Mesenchymal stem cell (in vitro differentiated cells and primary cell): Measurements from ENCODE around the gene PCNX4.
A peak's percentile ranks its signal among the peaks of the same experiment; 100 is the strongest.

Source experiments
- DNase-seq: peaks from one replicate; pipeline ENCODE4 v3.0.0-alpha.2; 2013
- H2AFZ ChIP-seq: one replicate; pipeline ENCODE4 v1.6.1; 2013; ENCODE audit warnings: low read depth, mild to moderate bottlenecking, control low read depth, inconsistent platforms, low read length, moderate library complexity
- H2AK5ac ChIP-seq: 2 replicates; pipeline ENCODE4 v1.6.1; 2013; ENCODE audit warnings: low read length, moderate library complexity, mild to moderate bottlenecking, inconsistent platforms; ENCODE audit not compliant: severe bottlenecking
- H2BK120ac ChIP-seq: one replicate; pipeline ENCODE4 v1.6.1; 2013; ENCODE audit warnings: low read depth, mild to moderate bottlenecking, inconsistent platforms, low read length, moderate library complexity
- H2BK12ac ChIP-seq, 2 experiments: one replicate each; pipeline ENCODE4 v1.6.1; 2013; ENCODE audit warnings: inconsistent platforms in 2 of 2, low read length in 2 of 2, mild to moderate bottlenecking in 2 of 2, moderate library complexity in 2 of 2, control low read depth in 1 of 2
- H2BK15ac ChIP-seq: one replicate; pipeline ENCODE4 v1.6.1; 2013; ENCODE audit warnings: mild to moderate bottlenecking, low read depth, inconsistent platforms; ENCODE audit not compliant: poor library complexity, severe bottlenecking
- H2BK5ac ChIP-seq: 2 replicates; pipeline ENCODE4 v1.6.1; 2013; ENCODE audit warnings: low read depth, mild to moderate bottlenecking, low read length, control low read depth, inconsistent platforms; ENCODE audit not compliant: poor library complexity, severe bottlenecking
- H3K14ac ChIP-seq, 2 experiments: one replicate each; pipeline ENCODE4 v1.6.1; 2013; ENCODE audit warnings: inconsistent platforms in 2 of 2, low read length in 2 of 2, control low read depth in 1 of 2, mild to moderate bottlenecking in 1 of 2, moderate library complexity in 1 of 2
- H3K18ac ChIP-seq, 2 experiments: one replicate each; pipeline ENCODE4 v1.6.1; 2013; ENCODE audit warnings: inconsistent platforms in 2 of 2, low read length in 2 of 2, control low read depth in 1 of 2, low read depth in 1 of 2, mild to moderate bottlenecking in 1 of 2
- H3K23ac ChIP-seq, 2 experiments: one replicate each; pipeline ENCODE4 v1.6.1; 2013; ENCODE audit warnings: inconsistent platforms in 2 of 2, low read length in 2 of 2, mild to moderate bottlenecking in 2 of 2, moderate library complexity in 2 of 2, control low read depth in 1 of 2
- H3K27ac ChIP-seq: 2 replicates; pipeline ENCODE4 v1.5.1; 2013; ENCODE audit warnings: mild to moderate bottlenecking, moderate library complexity, low read length, control low read depth, inconsistent platforms; ENCODE audit not compliant: poor library complexity, severe bottlenecking
- H3K27me3 ChIP-seq, 2 experiments: 2 replicates each; pipeline versions ENCODE4 v1.6.1 to v1.7.0; 2013; ENCODE audit warnings: low read length in 2 of 2, mild to moderate bottlenecking in 2 of 2, moderate library complexity in 2 of 2, control low read depth in 1 of 2, inconsistent platforms in 1 of 2; ENCODE audit not compliant: control insufficient read depth in 1 of 2, insufficient read depth in 1 of 2
- H3K36me3 ChIP-seq, 2 experiments: 2 replicates each; pipeline versions ENCODE4 v1.6.1 to v1.7.0; 2013; ENCODE audit warnings: low read length in 2 of 2, control low read depth in 1 of 2, inconsistent platforms in 1 of 2, low read depth in 1 of 2, mild to moderate bottlenecking in 1 of 2; ENCODE audit not compliant: insufficient read depth in 2 of 2, control insufficient read depth in 1 of 2
- H3K4ac ChIP-seq, 2 experiments: one replicate each; pipeline ENCODE4 v1.6.1; 2013; ENCODE audit warnings: inconsistent platforms in 2 of 2, low read length in 2 of 2, mild to moderate bottlenecking in 2 of 2, moderate library complexity in 2 of 2, control low read depth in 1 of 2, low read depth in 1 of 2
- H3K4me1 ChIP-seq: 2 replicates; pipeline ENCODE4 v1.6.1; 2013; ENCODE audit warnings: low read depth, low read length, control low read depth; ENCODE audit not compliant: control insufficient read depth, insufficient read depth
- H3K4me2 ChIP-seq: 2 replicates; pipeline ENCODE4 v1.6.1; 2013; ENCODE audit warnings: low read length, mild to moderate bottlenecking, inconsistent platforms; ENCODE audit not compliant: poor library complexity, severe bottlenecking
- H3K4me3 ChIP-seq, 2 experiments: 2 replicates each; pipeline versions ENCODE4 v1.5.1 to v1.7.0; 2013; ENCODE audit warnings: low read length in 2 of 2, mild to moderate bottlenecking in 2 of 2, control low read depth in 1 of 2, low read depth in 1 of 2; ENCODE audit not compliant: insufficient read depth in 1 of 2
- H3K79me1 ChIP-seq: replicated peaks from 2 replicates; pipeline ENCODE4 v1.6.1; 2013; ENCODE audit warnings: mild to moderate bottlenecking, control low read depth, low read length, inconsistent platforms; ENCODE audit not compliant: poor library complexity, severe bottlenecking
- H3K9ac ChIP-seq: 2 replicates; pipeline ENCODE4 v1.7.0; 2013; ENCODE audit warnings: mild to moderate bottlenecking, low read length, moderate library complexity
- H3K9me3 ChIP-seq: 2 replicates; pipeline ENCODE4 v1.7.0; 2013; ENCODE audit warnings: mild to moderate bottlenecking, low read length; ENCODE audit not compliant: control insufficient read depth
- H4K8ac ChIP-seq: one replicate; pipeline ENCODE4 v1.6.1; 2013; ENCODE audit warnings: inconsistent platforms, mild to moderate bottlenecking, low read length, moderate library complexity
- H4K91ac ChIP-seq: one replicate; pipeline ENCODE4 v1.6.1; 2013; ENCODE audit warnings: mild to moderate bottlenecking, low read length, inconsistent platforms
- WGBS: methylation state at CpG from one replicate; pipeline ENCODE4 v1.1.7; 2013; ENCODE audit warnings: mixed read lengths; 5-methylcytosine and 5-hydroxymethylcytosine counted together

PCNX4 gene

DNA sequence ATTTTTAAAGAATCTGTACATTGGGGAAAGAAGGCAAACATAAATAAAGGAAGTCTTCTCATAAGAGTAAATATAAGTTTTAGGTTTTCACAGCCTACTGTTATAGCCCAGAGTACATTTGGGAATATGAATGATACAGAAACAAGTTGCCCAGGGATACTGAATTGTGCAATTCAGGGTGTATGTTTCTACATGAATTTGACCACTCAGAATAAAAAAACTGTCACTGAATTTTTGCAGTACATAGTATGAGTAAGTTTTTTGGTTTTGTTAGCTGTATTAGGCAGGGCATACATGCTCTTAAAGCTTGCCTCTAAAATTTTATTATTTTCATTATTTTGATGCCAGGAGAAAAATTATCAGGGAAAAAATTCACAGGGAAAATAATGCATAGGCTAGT lies 6.6 kb upstream of the PCNX4 start:
- Histone ChIP-seq H3K9me3 (no peaks in the 10 kb centered on the region), H2BK5ac (no peak overlapping the region), H3K4ac (no peak overlapping the region), H3K4me1 (no peaks in the 10 kb centered on the region), H2AFZ (no peak overlapping the region), H2BK120ac (no peak overlapping the region), H3K14ac (no peak overlapping the region), H4K8ac (no peak overlapping the region), H4K91ac (no peak overlapping the region), H3K27ac (no peak overlapping the region), H3K9ac (peak overlapping the region; percentile 72), H3K36me3 (no peaks in the 10 kb centered on the region), H3K27me3 (no peaks in the 10 kb centered on the region), H2BK12ac (no peak overlapping the region), H2AK5ac (no peak overlapping the region), H3K79me1 (peaks cover 2% of the 10 kb centered on the region), H3K23ac (no peak overlapping the region), H2BK15ac (no peak overlapping the region), H3K4me3 (no peak overlapping the region), H3K18ac (no peak overlapping the region), H3K4me2 (no peak overlapping the region)
- DNase-seq = no peak

DNA sequence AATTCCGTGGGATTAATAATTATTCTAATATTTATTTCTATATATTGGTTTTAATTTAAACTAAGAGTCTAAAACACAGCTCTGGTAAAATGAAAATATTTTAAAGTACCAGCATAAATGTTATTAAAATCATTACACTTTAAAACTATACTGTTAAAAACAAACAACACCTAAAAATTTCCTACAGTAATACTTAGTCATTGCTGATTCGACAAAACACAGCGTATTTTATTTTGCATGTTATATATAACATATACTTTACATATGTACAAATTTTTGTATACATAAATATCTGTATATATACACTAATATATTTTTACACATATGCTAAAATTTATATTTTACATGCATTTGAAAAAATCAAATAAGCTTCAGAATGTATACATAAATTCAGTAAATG lies 6.0 kb upstream of the PCNX4 start:
- Histone ChIP-seq H3K14ac (no peak overlapping the region), H2BK12ac (no peak overlapping the region), H2AK5ac (no peak overlapping the region), H3K4ac (no peak overlapping the region), H2AFZ (no peak overlapping the region), H4K91ac (no peak overlapping the region), H3K27me3 (no peaks in the 10 kb centered on the region), H3K4me1 (no peaks in the 10 kb centered on the region), H3K4me2 (no peak overlapping the region), H2BK120ac (no peak overlapping the region), H3K9ac (peak overlapping the region; percentile 72), H4K8ac (no peak overlapping the region), H3K23ac (no peak overlapping the region), H2BK5ac (no peak overlapping the region), H3K18ac (no peak overlapping the region), H3K9me3 (no peaks in the 10 kb centered on the region), H3K4me3 (no peak overlapping the region), H3K27ac (no peak overlapping the region), H3K79me1 (peaks cover 2% of the 10 kb centered on the region), H2BK15ac (no peak overlapping the region), H3K36me3 (no peaks in the 10 kb centered on the region)
- no peak for DNase-seq
- no CpG with 5 or more reads among the region's 3 CpGs for WGBS

DNA sequence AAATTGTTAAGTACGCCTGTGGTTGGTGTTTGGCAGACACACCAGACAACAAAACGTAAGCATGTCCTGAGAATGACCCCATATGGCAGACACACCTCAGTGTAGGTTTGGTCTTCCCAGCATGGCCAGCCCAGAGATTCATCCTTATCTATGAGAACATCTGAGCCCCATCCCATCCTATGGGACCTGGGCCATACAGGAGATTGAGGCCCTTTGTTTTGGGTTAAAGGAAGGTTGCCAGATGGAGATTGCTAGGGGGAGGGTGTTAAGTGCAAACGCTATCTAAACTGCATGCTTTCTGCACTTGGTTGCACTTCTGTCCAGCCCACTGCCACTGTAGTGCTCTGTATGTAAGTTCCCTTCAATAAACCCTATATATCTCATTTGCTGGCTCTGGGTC lies 4.1 kb upstream of the PCNX4 start:
- no peak overlapping the region for H2BK12ac ChIP-seq
- no peak overlapping the region for H2AFZ ChIP-seq
- H3K9me3 ChIP-seq = no peaks in the 10 kb centered on the region
- H2BK15ac ChIP-seq = no peak overlapping the region
- H3K27ac ChIP-seq = no peak overlapping the region
- no peak overlapping the region for H3K14ac ChIP-seq
- H4K8ac ChIP-seq = peak overlapping the region; percentile 49
- no peak overlapping the region for H3K23ac ChIP-seq
- H3K79me1 ChIP-seq = peaks cover 2% of the 10 kb centered on the region
- H3K4me2 ChIP-seq = no peak overlapping the region
- 92% methylated on average over 3 of the region's 3 CpGs for WGBS
- no peak overlapping the region for H2AK5ac ChIP-seq
- no peaks in the 10 kb centered on the region for H3K4me1 ChIP-seq
- H3K18ac ChIP-seq = no peak overlapping the region
- H3K9ac ChIP-seq = no peak overlapping the region
- H3K27me3 ChIP-seq = no peaks in the 10 kb centered on the region
- no peak overlapping the region for H3K4ac ChIP-seq
- no peak overlapping the region for H2BK5ac ChIP-seq
- no peak for DNase-seq
- H2BK120ac ChIP-seq = no peak overlapping the region
- H4K91ac ChIP-seq = no peak overlapping the region
- no peaks in the 10 kb centered on the region for H3K36me3 ChIP-seq
- no peak overlapping the region for H3K4me3 ChIP-seq

DNA sequence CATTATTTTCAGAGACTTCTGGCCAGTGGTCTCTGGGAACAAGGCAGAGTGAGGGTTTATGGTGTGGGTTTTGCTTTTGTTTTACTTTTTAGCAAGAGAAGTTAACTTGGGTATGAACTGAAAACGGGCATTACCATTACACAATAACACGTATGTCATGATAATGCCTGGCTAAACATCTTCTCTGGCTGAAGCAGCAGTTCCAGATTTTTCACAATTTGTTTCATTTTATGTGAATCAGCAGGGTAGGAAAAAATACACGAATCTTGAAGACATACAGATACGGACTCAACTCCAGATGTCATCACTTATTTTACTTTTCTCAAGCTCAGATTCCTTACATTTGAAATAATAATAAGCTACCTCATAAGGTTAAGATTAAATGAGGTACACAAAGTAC lies 2.5 kb upstream of the PCNX4 start:
- no peak overlapping the region for H2AFZ ChIP-seq
- H3K79me1 ChIP-seq = peaks cover 2% of the 10 kb centered on the region
- H3K14ac ChIP-seq = no peak overlapping the region
- DNase-seq = no peak
- H2BK5ac ChIP-seq = no peak overlapping the region
- no peak overlapping the region for H3K4me2 ChIP-seq
- WGBS = 79% methylated on average over 3 of the region's 4 CpGs
- no peak overlapping the region for H4K91ac ChIP-seq
- no peak overlapping the region for H2BK15ac ChIP-seq
- H3K27me3 ChIP-seq = no peaks in the 10 kb centered on the region
- no peaks in the 10 kb centered on the region for H3K9me3 ChIP-seq
- H3K9ac ChIP-seq = peak overlapping the region; percentile 66
- H2BK12ac ChIP-seq = no peak overlapping the region
- H3K4me1 ChIP-seq = no peaks in the 10 kb centered on the region
- peak overlapping the region in 1 of 2 experiments; percentile 28 for H3K4me3 ChIP-seq
- no peak overlapping the region for H3K18ac ChIP-seq
- H3K4ac ChIP-seq = no peak overlapping the region
- no peak overlapping the region for H4K8ac ChIP-seq
- H3K36me3 ChIP-seq = no peaks in the 10 kb centered on the region
- no peak overlapping the region for H2BK120ac ChIP-seq
- no peak overlapping the region for H3K23ac ChIP-seq
- no peak overlapping the region for H3K27ac ChIP-seq
- peak overlapping the region; percentile 75 for H2AK5ac ChIP-seq
